H9 (cell line): ENCODE data around the gene GALNS. TPM values are rescaled to one million over a fixed set of nuclear protein-coding genes. Genes with fewer than 3 reads are reported as not detected.

ENCODE experiments used
- DNase-seq: peaks from one replicate; pipeline ENCODE4 v3.0.0-alpha.2; 2017
- H2AFZ ChIP-seq: one replicate; pipeline ENCODE4 v1.6.1; 2013; ENCODE audit warnings: mild to moderate bottlenecking, low read length, control low read depth, moderate library complexity
- H2AK5ac ChIP-seq: 2 replicates; pipeline ENCODE4 v1.6.1; 2013; ENCODE audit warnings: low read length, control low read depth, mixed read lengths; ENCODE audit not compliant: insufficient read length
- H2BK120ac ChIP-seq: one replicate; pipeline ENCODE4 v1.6.1; 2013; ENCODE audit warnings: low read depth, mild to moderate bottlenecking, low read length, control low read depth, inconsistent platforms; ENCODE audit not compliant: poor library complexity, severe bottlenecking
- H2BK12ac ChIP-seq: 2 replicates; pipeline ENCODE4 v1.6.1; 2013; ENCODE audit warnings: low read length, control low read depth, mixed read lengths, low read depth; ENCODE audit not compliant: insufficient read length
- H2BK15ac ChIP-seq: 2 replicates; pipeline ENCODE4 v1.6.1; 2013; ENCODE audit warnings: low read depth, low read length, control low read depth
- H2BK20ac ChIP-seq: one replicate; pipeline ENCODE4 v1.6.1; 2013; ENCODE audit warnings: low read depth, mild to moderate bottlenecking, low read length, control low read depth, inconsistent platforms; ENCODE audit not compliant: poor library complexity, severe bottlenecking
- H2BK5ac ChIP-seq: 2 replicates; pipeline ENCODE4 v1.6.1; 2013; ENCODE audit warnings: low read length, control low read depth, mixed read lengths; ENCODE audit not compliant: insufficient read length
- H3K14ac ChIP-seq: 2 replicates; pipeline ENCODE4 v1.6.1; 2013; ENCODE audit warnings: low read length, control low read depth; ENCODE audit not compliant: insufficient read depth
- H3K18ac ChIP-seq: 2 replicates; pipeline ENCODE4 v1.6.1; 2013; ENCODE audit warnings: low read depth, mild to moderate bottlenecking, mixed read lengths, low read length, control low read depth; ENCODE audit not compliant: insufficient read length
- H3K23ac ChIP-seq: 2 replicates; pipeline ENCODE4 v1.6.1; 2013; ENCODE audit warnings: low read length, control low read depth, mixed read lengths, low read depth; ENCODE audit not compliant: insufficient read length
- H3K23me2 ChIP-seq: 2 replicates; pipeline ENCODE4 v1.6.1; 2013; ENCODE audit warnings: low read depth, mild to moderate bottlenecking, mixed read lengths, low read length, control low read depth; ENCODE audit not compliant: insufficient read length, poor library complexity, severe bottlenecking
- H3K27ac ChIP-seq: 2 replicates; pipeline ENCODE4 v1.5.1; 2013; ENCODE audit warnings: low read length, control low read depth, mixed read lengths, low read depth; ENCODE audit not compliant: insufficient read length
- H3K27me3 ChIP-seq: 2 replicates; pipeline ENCODE4 v1.6.1; 2013; ENCODE audit warnings: low read length, control low read depth, inconsistent platforms; ENCODE audit not compliant: insufficient read depth
- H3K4ac ChIP-seq: 2 replicates; pipeline ENCODE4 v1.6.1; 2013; ENCODE audit warnings: low read depth, mild to moderate bottlenecking, control low read depth, inconsistent platforms, low read length, moderate library complexity
- H3K4me1 ChIP-seq: 2 replicates; pipeline ENCODE4 v1.6.1; 2013; ENCODE audit warnings: low read length, control low read depth, inconsistent platforms; ENCODE audit not compliant: insufficient read depth
- H3K4me2 ChIP-seq: 2 replicates; pipeline ENCODE4 v1.6.1; 2013; ENCODE audit warnings: low read length, control low read depth, mixed read lengths; ENCODE audit not compliant: insufficient read length, insufficient read depth
- H3K56ac ChIP-seq: 2 replicates; pipeline ENCODE4 v1.6.1; 2013; ENCODE audit warnings: low read depth, mild to moderate bottlenecking, mixed read lengths, low read length, control low read depth; ENCODE audit not compliant: insufficient read length
- H3K79me1 ChIP-seq: 2 replicates; pipeline ENCODE4 v1.6.1; 2013; ENCODE audit warnings: low read depth, mild to moderate bottlenecking, moderate library complexity, low read length, control low read depth, inconsistent platforms; ENCODE audit not compliant: insufficient read depth, poor library complexity, severe bottlenecking
- H3K79me2 ChIP-seq: 2 replicates; pipeline ENCODE4 v1.6.1; 2013; ENCODE audit warnings: low read length, control low read depth, inconsistent platforms; ENCODE audit not compliant: insufficient read depth
- H3K9ac ChIP-seq: 2 replicates; pipeline ENCODE4 v1.6.1; 2013; ENCODE audit warnings: low read length, control low read depth, mixed read lengths; ENCODE audit not compliant: insufficient read length; ENCODE audit errors: extremely low read depth
- H3K9me3 ChIP-seq: one replicate; pipeline ENCODE4 v1.6.1; 2013; ENCODE audit warnings: low read depth, low read length, inconsistent platforms; ENCODE audit not compliant: control insufficient read depth
- H3T11ph ChIP-seq: one replicate; pipeline ENCODE4 v1.6.1; 2013; ENCODE audit warnings: mild to moderate bottlenecking, low read length, control low read depth, inconsistent platforms
- H4K20me1 ChIP-seq: one replicate; pipeline ENCODE4 v1.6.1; 2013; ENCODE audit not compliant: control insufficient read depth, insufficient read length, insufficient read depth
- H4K5ac ChIP-seq: 2 replicates; pipeline ENCODE4 v1.6.1; 2013; ENCODE audit warnings: low read depth, mild to moderate bottlenecking, mixed read lengths, low read length, control low read depth; ENCODE audit not compliant: insufficient read length
- H4K8ac ChIP-seq: replicated peaks from 2 replicates; pipeline ENCODE4 v1.6.1; 2013; ENCODE audit warnings: low read length, control low read depth, mixed read lengths, low read depth; ENCODE audit not compliant: insufficient read length
- H4K91ac ChIP-seq: 2 replicates; pipeline ENCODE4 v1.6.1; 2013; ENCODE audit warnings: low read depth, mild to moderate bottlenecking, moderate library complexity, mixed read lengths, low read length, control low read depth; ENCODE audit not compliant: insufficient read length
- H3K27ac Mint-ChIP-seq, 3 experiments: 2 replicates in 2 of 3; 3 replicates in 1 of 3; pipeline ENCODE4 v1.8.0; 2020 to 2021; ENCODE audit warnings: mixed read lengths in 3 of 3, mild to moderate bottlenecking in 1 of 3, moderate library complexity in 1 of 3
- H3K27me3 Mint-ChIP-seq: 2 replicates; pipeline ENCODE4 v1.8.0; 2021; ENCODE audit warnings: low read depth, mild to moderate bottlenecking, moderate library complexity, mixed read lengths
- H3K36me3 Mint-ChIP-seq, 3 experiments: 2 replicates in 2 of 3; 3 replicates in 1 of 3; pipeline ENCODE4 v1.8.0; 2020 to 2021; ENCODE audit warnings: low read depth in 3 of 3, mixed read lengths in 3 of 3; ENCODE audit not compliant: insufficient read depth in 1 of 3
- H3K4me1 Mint-ChIP-seq, 2 experiments: 2 replicates each; pipeline ENCODE4 v1.8.0; 2020; ENCODE audit warnings: mixed read lengths in 2 of 2
- H3K4me3 Mint-ChIP-seq, 2 experiments: 2 replicates in 1 of 2; 3 replicates in 1 of 2; pipeline ENCODE4 v1.8.0; 2020 to 2021; ENCODE audit warnings: mild to moderate bottlenecking in 2 of 2, mixed read lengths in 2 of 2, moderate library complexity in 1 of 2
- H3K9me3 Mint-ChIP-seq, 2 experiments: 2 replicates in 1 of 2; 3 replicates in 1 of 2; pipeline ENCODE4 v1.8.0; 2020; ENCODE audit warnings: mild to moderate bottlenecking in 2 of 2, mixed read lengths in 2 of 2, moderate library complexity in 1 of 2
- WGBS: extraction: QIAGEN DNeasy Blood & Tissue Kit; methylation state at CpG from one replicate; pipeline ENCODE4 v1.1.7; 2013; ENCODE audit warnings: missing lambda C conversion rate, low lambda C conversion rate, mixed read lengths; ENCODE audit not compliant: insufficient read length; ENCODE audit errors: extremely low coverage; 5-methylcytosine and 5-hydroxymethylcytosine counted together
- total RNA-seq: library from RNA; stranded (reverse); gene quantifications from 2 replicates; pipeline ENCODE4 v1.2.1, GENCODE V29; 2021
- TF ChIP-seq, protein P1 (sequence below): fragments of 200-600 bp; sonication (generic); conservative IDR thresholded peaks from 3 replicates; pipeline ENCODE4 v1.8.0; 2021; ENCODE audit warnings: antibody characterized with exemption, mild to moderate bottlenecking

The GALNS gene
- total RNA-seq, 1 experiment from 2014 or later: 20.3 TPM

DNA sequence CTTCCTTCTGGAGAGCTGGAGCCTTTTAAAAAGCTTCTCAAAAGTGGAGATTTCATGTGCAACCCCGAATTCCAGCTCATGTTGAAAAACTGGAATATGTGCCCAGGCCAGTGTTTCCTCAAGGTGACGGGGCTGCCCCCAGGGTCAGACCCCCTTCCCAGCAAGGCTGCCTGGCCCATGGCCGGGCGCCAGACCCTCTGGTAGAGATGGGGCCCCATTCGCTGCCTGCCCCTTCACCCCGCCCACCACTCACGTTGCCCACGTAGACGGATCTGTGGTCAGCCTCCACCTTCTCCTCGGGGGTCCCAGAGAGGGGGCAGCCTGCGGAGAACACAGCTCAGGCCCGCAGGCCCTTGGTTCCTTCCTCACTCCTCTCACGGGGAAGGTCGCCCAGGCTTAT lies 8.6 kb upstream of the GALNS start:
- H2AK5ac ChIP-seq: no peak overlapping the region
- no peak for DNase-seq
- no peak overlapping the region for H4K8ac ChIP-seq
- H2BK20ac ChIP-seq: no peak overlapping the region
- H3K27me3 Mint-ChIP-seq: peaks cover 4% of the 10 kb centered on the region
- peaks cover 8 to 9% (median 8%) of the 10 kb centered on the region in 3 experiments; a peak in 6 of 7 replicates for H3K36me3 Mint-ChIP-seq
- no peaks in the 10 kb centered on the region for H3K23me2 ChIP-seq
- H2BK120ac ChIP-seq: no peak overlapping the region
- H3K9ac ChIP-seq: no peak overlapping the region
- no peak overlapping the region for H3K4me2 ChIP-seq
- no peak overlapping the region for H3K56ac ChIP-seq
- H2BK15ac ChIP-seq: no peak overlapping the region
- H3K9me3 ChIP-seq: no peaks in the 10 kb centered on the region
- H3K79me1 ChIP-seq: no peaks in the 10 kb centered on the region
- H3K14ac ChIP-seq: no peak overlapping the region
- H3K4me1 Mint-ChIP-seq: no peaks in the 10 kb centered on the region
- no peaks in the 10 kb centered on the region for H3K27me3 ChIP-seq
- H3K4me1 ChIP-seq: no peaks in the 10 kb centered on the region
- H3K4ac ChIP-seq: no peak overlapping the region
- WGBS: no CpG with 5 or more reads among the region's 14 CpGs
- H3K9me3 Mint-ChIP-seq: no peaks in the 10 kb centered on the region; a peak in 1 of 5 replicates
- H4K91ac ChIP-seq: no peak overlapping the region
- TF ChIP-seq, protein P1, sequence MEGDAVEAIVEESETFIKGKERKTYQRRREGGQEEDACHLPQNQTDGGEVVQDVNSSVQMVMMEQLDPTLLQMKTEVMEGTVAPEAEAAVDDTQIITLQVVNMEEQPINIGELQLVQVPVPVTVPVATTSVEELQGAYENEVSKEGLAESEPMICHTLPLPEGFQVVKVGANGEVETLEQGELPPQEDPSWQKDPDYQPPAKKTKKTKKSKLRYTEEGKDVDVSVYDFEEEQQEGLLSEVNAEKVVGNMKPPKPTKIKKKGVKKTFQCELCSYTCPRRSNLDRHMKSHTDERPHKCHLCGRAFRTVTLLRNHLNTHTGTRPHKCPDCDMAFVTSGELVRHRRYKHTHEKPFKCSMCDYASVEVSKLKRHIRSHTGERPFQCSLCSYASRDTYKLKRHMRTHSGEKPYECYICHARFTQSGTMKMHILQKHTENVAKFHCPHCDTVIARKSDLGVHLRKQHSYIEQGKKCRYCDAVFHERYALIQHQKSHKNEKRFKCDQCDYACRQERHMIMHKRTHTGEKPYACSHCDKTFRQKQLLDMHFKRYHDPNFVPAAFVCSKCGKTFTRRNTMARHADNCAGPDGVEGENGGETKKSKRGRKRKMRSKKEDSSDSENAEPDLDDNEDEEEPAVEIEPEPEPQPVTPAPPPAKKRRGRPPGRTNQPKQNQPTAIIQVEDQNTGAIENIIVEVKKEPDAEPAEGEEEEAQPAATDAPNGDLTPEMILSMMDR: no peak
- H3T11ph ChIP-seq: no peak overlapping the region
- no peak overlapping the region for H3K27ac ChIP-seq
- H3K4me3 Mint-ChIP-seq: no peak overlapping the region
- H2BK5ac ChIP-seq: no peak overlapping the region
- H4K20me1 ChIP-seq: no peaks in the 10 kb centered on the region
- H3K18ac ChIP-seq: no peak overlapping the region
- H4K5ac ChIP-seq: no peak overlapping the region
- H3K79me2 ChIP-seq: no peaks in the 10 kb centered on the region
- no peak overlapping the region for H3K27ac Mint-ChIP-seq
- H3K23ac ChIP-seq: no peak overlapping the region
- no peak overlapping the region for H2BK12ac ChIP-seq
- no peak overlapping the region for H2AFZ ChIP-seq
